ENCODE results near the gene MICALL1. TPM values are rescaled to one million over a fixed set of nuclear protein-coding genes. Genes with fewer than 3 reads are reported as not detected.

Gene MICALL1
- total and polyA plus RNA-seq, 9 of the 15 experiments (the other 6 are each of a cell fraction or from before 2014, with no cell fraction given): 0.32 to 21.5 (median 6.1) TPM

GRCh38 chr22:37897807-37898206 is 8.3 kb upstream of the MICALL1 start:
- DNase-seq (ENCODE audit: extremely low read depth in 1 of 4, low spot score in 3 of 4) (no peak), ATAC-seq (no peak), FAIRE-seq (no peak)
- no peak overlapping the region; a peak in 1 of 4 replicates for H3K9ac ChIP-seq (ENCODE audit: insufficient read depth in 1 of 2, low read depth in 2 of 2, low read length in 2 of 2)
- H3K4me3 ChIP-seq: no peak overlapping the region
- H4K20me1 ChIP-seq (replicated peaks; ENCODE audit: control insufficient read depth, insufficient read depth, low read length): no peaks in the 10 kb centered on the region
- no peaks in the 10 kb centered on the region for H3K27me3 ChIP-seq (ENCODE audit: control insufficient read depth in 2 of 2, insufficient read depth in 2 of 2, low read length in 2 of 2)
- no peak overlapping the region for H2AFZ ChIP-seq (ENCODE audit: low read depth, low read length)
- no TSS peak for BruUV-seq (replicated peaks)
- POLR2A ChIA-PET: interaction anchor here (0.7 to 2.3 kb wide), 6 partner anchors 8 to 35 kb away, joined by 3 to 16 read pairs (median 3); partner anchors contain the start of gene MICALL1
- intact Hi-C loops (cut with micrococcal nuclease) (no loop called here), in situ Hi-C loops (cut with MboI) (no loop called here)
- H3K27ac ChIP-seq (ENCODE audit: extremely low read depth, low read depth, low read length): no peak overlapping the region
- WGBS (ENCODE audit: insufficient coverage, low coverage, missing lambda C conversion rate): 60% methylated on average over 2 of the region's 2 CpGs
- H3K9me1 ChIP-seq (ENCODE audit: control insufficient read depth, insufficient read depth, low read length): no peaks in the 10 kb centered on the region
- no peaks in the 10 kb centered on the region for H3K79me2 ChIP-seq (ENCODE audit: control insufficient read depth, insufficient read depth, low read length)
- CTCF ChIA-PET (ENCODE audit: low intra/inter-chr PET ratio): no interaction called here
- TF ChIP-seq DMBX1 (CRISPR knock-in tag; IDR thresholded peaks at IDR 0.05; ENCODE audit: borderline replicate concordance): no peak
- TF ChIP-seq ZFP36 (IDR thresholded peaks at IDR 0.05; ENCODE audit: low read depth, low read length, partially characterized antibody): peak; percentile 75
- peaks cover 16 to 29% of the 10 kb centered on the region in 2 experiments for H3K4me1 ChIP-seq (replicated peaks in 1 of 2; ENCODE audit: control insufficient read depth in 2 of 2, insufficient read depth in 2 of 2, low read length in 2 of 2)
- H3K9me3 ChIP-seq (replicated peaks; ENCODE audit: control insufficient read depth, insufficient read depth, low read depth, low read length): no peaks in the 10 kb centered on the region
- no peaks in the 10 kb centered on the region for H3K36me3 ChIP-seq (ENCODE audit: control insufficient read depth, insufficient read depth, low read length)
- H3K4me2 ChIP-seq (ENCODE audit: insufficient read depth, low read length): no peak overlapping the region

GRCh38 chr22:37898441-37899181 is 7.5 kb upstream of the MICALL1 start:
- WGBS (ENCODE audit: insufficient coverage, low coverage, missing lambda C conversion rate): 38% methylated on average over 8 of the region's 9 CpGs
- TF ChIP-seq CTCFL (IDR thresholded peaks at IDR 0.05; ENCODE audit: borderline replicate concordance, insufficient read depth, low read depth, low read length, poor library complexity, severe bottlenecking) (peak; percentile 8), E2F6 (IDR thresholded peaks at IDR 0.05; ENCODE audit: borderline replicate concordance in 1 of 2, extremely low read depth in 1 of 2, insufficient read depth in 1 of 2, insufficient read length in 1 of 2, low read depth in 1 of 2, low read length in 1 of 2, poor library complexity in 1 of 2, severe bottlenecking in 1 of 2) (peak in 1 of 2 experiments; percentile 19), CTCF (IDR thresholded peaks at IDR 0.05 in 2 of 3, conservative IDR thresholded peaks at IDR 0.05 in 1 of 3; ENCODE audit: insufficient read depth in 2 of 3, low read depth in 1 of 3, low read length in 3 of 3) (peak in 1 of 3 experiments; percentile 13; a peak in 1 of 6 replicates)

More at GRCh38 chr22:37898441-37899181, 7.5 kb upstream of the MICALL1 start:
- H3K27ac ChIP-seq (ENCODE audit: extremely low read depth, low read depth, low read length): no peak overlapping the region
- intact Hi-C loops (cut with micrococcal nuclease) (no loop called here), in situ Hi-C loops (cut with MboI) (no loop called here)
- CTCF ChIA-PET (ENCODE audit: low intra/inter-chr PET ratio): no interaction called here
- peaks cover 14 to 23% of the 10 kb centered on the region in 2 experiments for H3K4me1 ChIP-seq (replicated peaks in 1 of 2; ENCODE audit: control insufficient read depth in 2 of 2, insufficient read depth in 2 of 2, low read length in 2 of 2)
- H3K9me1 ChIP-seq (ENCODE audit: control insufficient read depth, insufficient read depth, low read length): no peaks in the 10 kb centered on the region
- no peak overlapping the region for H3K4me3 ChIP-seq
- no TSS peak for BruUV-seq (replicated peaks)
- H3K36me3 ChIP-seq (ENCODE audit: control insufficient read depth, insufficient read depth, low read length): no peaks in the 10 kb centered on the region
- no peaks in the 10 kb centered on the region for H3K27me3 ChIP-seq (ENCODE audit: control insufficient read depth in 2 of 2, insufficient read depth in 2 of 2, low read length in 2 of 2)
- no peak overlapping the region for H3K4me2 ChIP-seq (ENCODE audit: insufficient read depth, low read length)
- H4K20me1 ChIP-seq (replicated peaks; ENCODE audit: control insufficient read depth, insufficient read depth, low read length): no peaks in the 10 kb centered on the region
- H3K9me3 ChIP-seq (replicated peaks; ENCODE audit: control insufficient read depth, insufficient read depth, low read depth, low read length): no peaks in the 10 kb centered on the region
- H3K79me2 ChIP-seq (ENCODE audit: control insufficient read depth, insufficient read depth, low read length): no peaks in the 10 kb centered on the region
- ATAC-seq: peak; percentile 58
- DNase-seq (ENCODE audit: extremely low read depth in 1 of 4, low spot score in 3 of 4): peak in 1 of 4 experiments; percentile 13
- FAIRE-seq: no peak
- no peak overlapping the region for H2AFZ ChIP-seq (ENCODE audit: low read depth, low read length)
- H3K9ac ChIP-seq (ENCODE audit: insufficient read depth in 1 of 2, low read depth in 2 of 2, low read length in 2 of 2): peak overlapping the region in 1 of 2 experiments; percentile 76; a peak in 2 of 4 replicates
- POLR2A ChIA-PET: interaction anchor here (0.5 to 1.6 kb wide), 2 partner anchors 14 to 15 kb away, joined by 3 to 4 read pairs; no protein-coding TSS in a partner anchor

Measured in K562 (cell line).